ENCODE measurements around the gene EVA1B.

The EVA1B gene

GRCh38 chr1:36279110-36279788, 44.2 kb downstream of the EVA1B start:
- DNase-seq (ENCODE audit: extremely low read depth, low read depth) = no peak

GRCh38 chr1:36276688-36277087, 46.8 kb downstream of the EVA1B start:
- TF ChIP-seq, protein P1, sequence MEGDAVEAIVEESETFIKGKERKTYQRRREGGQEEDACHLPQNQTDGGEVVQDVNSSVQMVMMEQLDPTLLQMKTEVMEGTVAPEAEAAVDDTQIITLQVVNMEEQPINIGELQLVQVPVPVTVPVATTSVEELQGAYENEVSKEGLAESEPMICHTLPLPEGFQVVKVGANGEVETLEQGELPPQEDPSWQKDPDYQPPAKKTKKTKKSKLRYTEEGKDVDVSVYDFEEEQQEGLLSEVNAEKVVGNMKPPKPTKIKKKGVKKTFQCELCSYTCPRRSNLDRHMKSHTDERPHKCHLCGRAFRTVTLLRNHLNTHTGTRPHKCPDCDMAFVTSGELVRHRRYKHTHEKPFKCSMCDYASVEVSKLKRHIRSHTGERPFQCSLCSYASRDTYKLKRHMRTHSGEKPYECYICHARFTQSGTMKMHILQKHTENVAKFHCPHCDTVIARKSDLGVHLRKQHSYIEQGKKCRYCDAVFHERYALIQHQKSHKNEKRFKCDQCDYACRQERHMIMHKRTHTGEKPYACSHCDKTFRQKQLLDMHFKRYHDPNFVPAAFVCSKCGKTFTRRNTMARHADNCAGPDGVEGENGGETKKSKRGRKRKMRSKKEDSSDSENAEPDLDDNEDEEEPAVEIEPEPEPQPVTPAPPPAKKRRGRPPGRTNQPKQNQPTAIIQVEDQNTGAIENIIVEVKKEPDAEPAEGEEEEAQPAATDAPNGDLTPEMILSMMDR (IDR thresholded peaks at IDR 0.05; ENCODE audit: low read depth, low read length) = no peak

More at GRCh38 chr1:36279110-36279788, 44.2 kb downstream of the EVA1B start:
- TF ChIP-seq, protein P1 (IDR thresholded peaks at IDR 0.05; ENCODE audit: low read depth, low read length) = no peak

GRCh38 chr1:36274201-36274600, 49.2 kb downstream of the EVA1B start:
- DNase-seq (ENCODE audit: extremely low read depth, low read depth) = no peak
- TF ChIP-seq, protein P1 (IDR thresholded peaks at IDR 0.05; ENCODE audit: low read depth, low read length) = no peak

More at GRCh38 chr1:36276688-36277087, 46.8 kb downstream of the EVA1B start:
- no peak for DNase-seq (ENCODE audit: extremely low read depth, low read depth)

- no peak for DNase-seq (ENCODE audit: extremely low read depth, low read depth)
- TF ChIP-seq, protein P1 (IDR thresholded peaks at IDR 0.05; ENCODE audit: low read depth, low read length) = no peak
Observed at GRCh38 chr1:36273024-36273423, 50.4 kb downstream of the EVA1B start.

Measured in AG09319 (cell line).